ENCODE measurements around the gene ID4.

- TF ChIP-seq JUN (IDR thresholded peaks at IDR 0.05; ENCODE audit: borderline replicate concordance, insufficient read depth, insufficient read length, low read depth), result no peak
- no peak for TF ChIP-seq CTCF (IDR thresholded peaks at IDR 0.05; ENCODE audit: extremely low read depth in 1 of 2, insufficient read depth in 1 of 2, low read depth in 1 of 2, low read length in 2 of 2)
- no peak for TF ChIP-seq POLR2AphosphoS5 (IDR thresholded peaks at IDR 0.05; ENCODE audit: insufficient read depth, low read depth, low read length)
Observed at GRCh38 chr6:19835605-19836004, 1.6 kb upstream of the ID4 start.

All from endothelial cell of umbilical vein (primary cell).